ENCODE results near the gene AGAP1. TPM values are rescaled to one million over a fixed set of nuclear protein-coding genes. Genes with fewer than 3 reads are reported as not detected.
"Not testable (repeated sequence)": the region's sequence is repeated elsewhere in the genome, so short reads cannot be mapped to it uniquely, and the experiment has no call there.

The AGAP1 gene
- total RNA-seq, 4 donors from 2014 or later: 5.3 to 30.6 (median 19.2) TPM

- intact Hi-C loops (cut with DNase I; ENCODE audit: low total_unique reads): no loop called here
- DNase-seq: no peak
Observed at GRCh38 chr2:236056141-236056540, 562.3 kb downstream of the AGAP1 start.

DNA sequence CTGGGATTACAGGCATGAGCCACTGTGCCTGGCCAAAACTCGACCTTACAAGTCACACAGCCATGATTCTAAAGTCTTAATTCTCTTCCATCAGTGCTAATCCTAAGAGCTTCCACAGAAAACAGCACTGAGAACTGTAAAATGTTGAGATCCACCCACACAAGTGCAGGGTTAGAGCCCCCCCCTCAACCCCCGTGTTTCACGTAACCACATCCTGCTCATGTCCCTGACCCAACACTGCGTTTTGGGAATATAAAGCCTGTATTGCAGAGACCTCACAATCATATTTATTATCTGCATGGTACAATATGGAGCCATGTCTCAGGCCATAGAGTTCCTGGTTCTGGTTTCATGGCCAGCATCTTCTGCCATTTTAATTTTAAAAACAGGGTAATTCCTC, 563.5 kb downstream of the AGAP1 start:
- intact Hi-C loops (cut with DNase I; ENCODE audit: low total_unique reads): no loop called here
- Histone ChIP-seq H3K27ac (no peak overlapping the region), H3K9me3 (no peaks in the 10 kb centered on the region), H3K27me3 (no peaks in the 10 kb centered on the region), H3K4me3 (no peak overlapping the region), H3K36me3 (no peaks in the 10 kb centered on the region), H3K4me1 (no peaks in the 10 kb centered on the region)
- DNase-seq: no peak
- TF ChIP-seq CTCF (IDR thresholded peaks at IDR 0.05) (no peak), POLR2A (IDR thresholded peaks at IDR 0.05) (no peak)

More at GRCh38 chr2:236056141-236056540, 562.3 kb downstream of the AGAP1 start:
- H3K4me3 ChIP-seq: no peak overlapping the region
- no peaks in the 10 kb centered on the region for H3K9me3 ChIP-seq
- H3K4me1 ChIP-seq: no peaks in the 10 kb centered on the region
- H3K36me3 ChIP-seq: no peaks in the 10 kb centered on the region
- no peak overlapping the region for H3K27ac ChIP-seq
- H3K27me3 ChIP-seq: no peaks in the 10 kb centered on the region
- TF ChIP-seq CTCF (IDR thresholded peaks at IDR 0.05): no peak
- no peak for TF ChIP-seq POLR2A (IDR thresholded peaks at IDR 0.05)

DNA sequence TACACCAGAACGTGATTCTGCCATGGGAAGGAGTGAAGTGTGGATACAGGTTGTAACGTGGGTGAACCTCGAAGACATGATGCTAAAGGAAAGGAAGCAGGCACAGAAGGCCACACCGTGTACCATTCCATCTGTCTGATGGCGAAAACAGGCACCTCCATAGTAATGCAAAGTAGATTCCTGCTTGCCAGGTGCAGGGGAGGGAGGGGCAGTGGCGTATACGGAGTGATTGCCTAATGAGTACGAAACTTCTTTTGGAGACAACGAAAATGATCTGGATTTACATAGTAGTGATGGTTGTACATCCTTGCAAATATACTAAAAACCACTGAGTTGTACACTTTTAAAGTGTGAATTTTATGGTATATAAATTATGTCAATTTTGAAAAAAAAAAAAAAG, 567.7 kb downstream of the AGAP1 start:
- Histone ChIP-seq H3K9me3 (no peaks in the 10 kb centered on the region), H3K27me3 (no peaks in the 10 kb centered on the region), H3K4me3 (no peak overlapping the region), H3K36me3 (no peaks in the 10 kb centered on the region), H3K4me1 (no peaks in the 10 kb centered on the region), H3K27ac (no peak overlapping the region)
- intact Hi-C loops (cut with DNase I; ENCODE audit: low total_unique reads): no loop called here
- TF ChIP-seq POLR2A (IDR thresholded peaks at IDR 0.05): no peak
- no peak for TF ChIP-seq CTCF (IDR thresholded peaks at IDR 0.05)
- no peak for DNase-seq

DNA sequence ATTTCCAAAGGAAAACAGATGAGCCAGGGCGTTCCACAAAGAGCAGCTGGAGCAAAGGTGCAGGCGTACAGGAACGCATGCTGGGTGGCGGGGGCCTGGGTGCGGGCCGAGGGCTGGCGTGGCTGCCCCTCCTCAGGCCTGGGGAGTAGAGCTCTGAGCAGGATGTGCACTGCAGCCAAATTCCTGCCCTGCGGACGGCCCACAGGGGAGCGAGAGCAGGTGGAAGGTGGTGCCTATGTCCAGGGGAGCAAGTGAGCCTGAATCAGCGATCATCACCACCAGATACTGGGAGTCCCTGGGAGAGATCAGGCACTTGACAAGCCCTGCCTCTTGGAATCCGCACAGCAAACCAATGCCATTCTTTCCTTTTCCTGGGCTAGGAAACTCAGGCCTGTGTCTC, 568.1 kb downstream of the AGAP1 start:
- H3K4me3 ChIP-seq: no peak overlapping the region
- no peaks in the 10 kb centered on the region for H3K27me3 ChIP-seq
- no peaks in the 10 kb centered on the region for H3K9me3 ChIP-seq
- no peak for DNase-seq
- H3K4me1 ChIP-seq: no peaks in the 10 kb centered on the region
- no peaks in the 10 kb centered on the region for H3K36me3 ChIP-seq
- intact Hi-C loops (cut with DNase I; ENCODE audit: low total_unique reads): no loop called here
- H3K27ac ChIP-seq: no peak overlapping the region
- no peak for TF ChIP-seq POLR2A (IDR thresholded peaks at IDR 0.05)
- TF ChIP-seq CTCF (IDR thresholded peaks at IDR 0.05): no peak

- H3K9me3 ChIP-seq; H3K4me3 ChIP-seq; DNase-seq; intact Hi-C loops (cut with DNase I; ENCODE audit: low total_unique reads); H3K27me3 ChIP-seq; H3K4me1 ChIP-seq; H3K27ac ChIP-seq; H3K36me3 ChIP-seq: not testable (repeated sequence)
Observed at GRCh38 chr2:236062806-236063205, 569.0 kb downstream of the AGAP1 start.

- no peaks in the 10 kb centered on the region for H3K36me3 ChIP-seq
- TF ChIP-seq CTCF (IDR thresholded peaks at IDR 0.05) (no peak), POLR2A (IDR thresholded peaks at IDR 0.05) (no peak)
- no peaks in the 10 kb centered on the region for H3K9me3 ChIP-seq
- H3K4me1 ChIP-seq: no peaks in the 10 kb centered on the region
- H3K27me3 ChIP-seq: no peaks in the 10 kb centered on the region
- intact Hi-C loops (cut with DNase I; ENCODE audit: low total_unique reads): no loop called here
- no peak overlapping the region for H3K27ac ChIP-seq
- no peak overlapping the region for H3K4me3 ChIP-seq
- no peak for DNase-seq
Observed at GRCh38 chr2:236063994-236064393, 570.2 kb downstream of the AGAP1 start.

Measured in uterus (tissue), 4 donors.